Heart left ventricle (tissue), 16 donors: ENCODE results near the gene RNPEPL1. TPM values are rescaled to one million over a fixed set of nuclear protein-coding genes. Genes with fewer than 3 reads are reported as not detected.

Experiments used
- ATAC-seq, 4 donors: fragments of 200-7000 bp; cut with Tn5 transposase; one replicate each; pipeline ENCODE4 v1.9.1; 2020 to 2022; ENCODE audit warnings: moderate library complexity in 4 of 4, mild to moderate bottlenecking in 3 of 4, moderate number of reproducible peaks in 1 of 4
- DNase-seq, 5 donors: peaks; one replicate each; pipeline ENCODE4 v3.0.0-alpha.2; 2020
- H3K27ac ChIP-seq, 12 donors: fragments of 200-600 bp; sonication (generic) in 4 of 12; one replicate each; pipeline versions ENCODE4 v1.5.0 to v1.8.0; 2016 to 2022; ENCODE audit warnings: mild to moderate bottlenecking in 2 of 12
- H3K27me3 ChIP-seq, 9 donors: fragments of 200-600 bp; sonication (generic) in 2 of 9; one replicate each; pipeline versions ENCODE4 v1.5.1 to v1.8.0; 2016 to 2022; ENCODE audit warnings: mild to moderate bottlenecking in 3 of 9
- H3K36me3 ChIP-seq, 9 donors: fragments of 200-600 bp; sonication (generic) in 2 of 9; one replicate each; pipeline versions ENCODE4 v1.5.0 to v1.8.0; 2018 to 2022; ENCODE audit warnings: mild to moderate bottlenecking in 2 of 9
- H3K4me1 ChIP-seq, 12 donors: fragments of 200-600 bp; sonication (generic) in 4 of 12; one replicate each; pipeline versions ENCODE4 v1.5.0 to v1.8.0; 2016 to 2022; ENCODE audit warnings: mild to moderate bottlenecking in 3 of 12
- H3K4me3 ChIP-seq, 12 donors: fragments of 200-600 bp; sonication (generic) in 4 of 12; one replicate each; pipeline versions ENCODE4 v1.5.0 to v1.8.0; 2017 to 2022; ENCODE audit warnings: mild to moderate bottlenecking in 9 of 12, moderate library complexity in 4 of 12
- H3K9me3 ChIP-seq, 12 donors: fragments of 200-600 bp; sonication (generic) in 4 of 12; one replicate each; pipeline versions ENCODE4 v1.5.0 to v1.8.0; 2016 to 2022; ENCODE audit warnings: mild to moderate bottlenecking in 1 of 12
- CTCF ChIP-seq, 12 donors: fragments of 200-600 bp; sonication (generic) in 4 of 12; IDR thresholded peaks; one replicate each; pipeline versions ENCODE4 v1.5.0 to v1.8.0; 2018 to 2022; ENCODE audit warnings: antibody characterized with exemption in 12 of 12, mild to moderate bottlenecking in 5 of 12
- POLR2A ChIP-seq, 2 donors: fragments of 450-650 bp; IDR thresholded peaks; one replicate each; pipeline ENCODE4 v1.6.1; 2017; ENCODE audit warnings: antibody characterized with exemption in 2 of 2, mild to moderate bottlenecking in 2 of 2, moderate library complexity in 2 of 2
- WGBS, 4 donors: extraction: QIAGEN DNeasy Blood & Tissue Kit in 2 of 4; methylation state at CpG; one replicate each; pipeline versions ENCODE4 v1.1.5 to v1.1.7; 2013 to 2018; 5-methylcytosine and 5-hydroxymethylcytosine counted together
- intact Hi-C, 10 donors: fragments of 100-400 bp; cut with DNase I; formaldehyde crosslinking; loops; one replicate each; pipeline versions ENCODE4 v1.11.1 to v1.14.2; 2022
- polyA plus RNA-seq, 2 donors: library from polyadenylated mRNA; stranded (reverse); fragments of 200-250 nt; gene quantifications; one replicate each; pipeline ENCODE4 v1.2.3, GENCODE V29; 2013
- total RNA-seq, 9 donors: library from RNA; depleted of rRNA in 2 of 9; stranded (reverse); fragments of >200 nt in 2 of 9; fragmentation: NEBNext Ultra II Directional in 3 of 9; extraction: Animal tissue kit (Norgen Biotek cat#: 25700) in 3 of 9; gene quantifications; one replicate each; pipeline versions ENCODE4 v1.1.0 to v1.2.4, GENCODE V29; 2016 to 2023
- donor health status: ischemic (EF 13 %, LVEDD 7.1; RV severe dilation, severe dysfunction).
- donor health status: healthy with polysubstance abuse.
- donor health status: DM: no; HTN: yes; CAD: no.
- donor health status: DM: no; HTN: no; CAD: no.
- donor health status: ischemic (EF 25% LVEDD 6.9; RV normal size, moderate dysfunction).
- donor health status: ischemic (EF 25% LVEDD 5.7; RV mildly dilated, moderate dysfunction).
- donor health status: healthy.
- donor health status: DM: yes; HTN: yes; CAD: no.
- donor health status: ischemic (EF 35%, LVEDD 5.7; RV mildly dilated, moderate dysfunction).
- donor health status: nonischemic (EF 11% LVEDD 7.7; RV severe dilation, severe dysfunction).
- donor health status: DM: yes; HTN: yes; CAD: no.
- donor health status: PGD.
- donor health status: ischemic (EF 29% LVEDD 5.4; RV normal size, mild dysfunction).
- donor health status: nonischemic (EF 23%, LVEDD 6.1; RV moderate dilation, normal function).

The RNPEPL1 gene
- total and polyA plus RNA-seq, 11 donors = 67.5 to 206 (median 91.0) TPM

GRCh38 chr2:240611601-240612210, 43.4 kb downstream of the RNPEPL1 start:
- H3K27me3 ChIP-seq = no peaks in the 10 kb centered on the region
- H3K4me3 ChIP-seq = no peak overlapping the region
- no peaks in the 10 kb centered on the region for H3K36me3 ChIP-seq
- DNase-seq (peak in 3 of 5 donors; percentile 9 to 21 (median 20)), ATAC-seq (no peak)
- TF ChIP-seq CTCF (IDR thresholded peaks at IDR 0.05) (no peak), POLR2A (IDR thresholded peaks at IDR 0.05) (no peak)
- H3K4me1 ChIP-seq = peaks cover 0 to 22% (median 0%) of the 10 kb centered on the region in 12 donors
- H3K27ac ChIP-seq = peak overlapping the region in 1 of 12 donors; percentile 69
- WGBS, 4 donors = 90 to 97% (median 93%) methylated on average over 10 of the region's 10 CpGs
- H3K9me3 ChIP-seq = no peaks in the 10 kb centered on the region
- intact Hi-C loops = no loop called here

- H3K9me3 ChIP-seq = peaks cover 0 to 13% (median 0%) of the 10 kb centered on the region in 12 donors
- TF ChIP-seq CTCF (IDR thresholded peaks at IDR 0.05) = no peak
- no peak for TF ChIP-seq POLR2A (IDR thresholded peaks at IDR 0.05)
- H3K36me3 ChIP-seq = peaks cover 0 to 5% (median 0%) of the 10 kb centered on the region in 9 donors
- no peaks in the 10 kb centered on the region for H3K27me3 ChIP-seq
- DNase-seq (no peak), ATAC-seq (no peak)
- intact Hi-C loops = no loop called here
- H3K4me1 ChIP-seq = peaks cover 0 to 22% (median 0%) of the 10 kb centered on the region in 12 donors
- no peak overlapping the region for H3K27ac ChIP-seq
- no peak overlapping the region for H3K4me3 ChIP-seq
- WGBS, 4 donors = 94 to 97% (median 97%) methylated on average over 4 of the region's 4 CpGs
Observed at GRCh38 chr2:240613781-240614180, 45.5 kb downstream of the RNPEPL1 start.

GRCh38 chr2:240614391-240614790, 46.1 kb downstream of the RNPEPL1 start:
- TF ChIP-seq POLR2A (IDR thresholded peaks at IDR 0.05) (no peak), CTCF (IDR thresholded peaks at IDR 0.05) (no peak)
- Histone ChIP-seq H3K4me1 (peaks cover 0 to 24% (median 0%) of the 10 kb centered on the region in 12 donors), H3K4me3 (no peak overlapping the region), H3K27me3 (no peaks in the 10 kb centered on the region), H3K36me3 (peaks cover 0 to 8% (median 0%) of the 10 kb centered on the region in 9 donors), H3K9me3 (peaks cover 0 to 13% (median 0%) of the 10 kb centered on the region in 12 donors), H3K27ac (no peak overlapping the region)
- DNase-seq (peak in 2 of 5 donors; percentile 6 to 11), ATAC-seq (no peak)
- intact Hi-C loops = no loop called here
- WGBS, 4 donors = 93 to 99% (median 97%) methylated on average over 6 to 9 of the region's 9 CpGs

- WGBS, 4 donors = 79 to 93% (median 88%) methylated on average over 2 of the region's 2 CpGs
- Histone ChIP-seq H3K27ac (no peak overlapping the region), H3K4me3 (no peak overlapping the region), H3K27me3 (no peaks in the 10 kb centered on the region), H3K4me1 (peaks cover 0 to 34% (median 0%) of the 10 kb centered on the region in 12 donors), H3K36me3 (peaks cover 0 to 8% (median 0%) of the 10 kb centered on the region in 9 donors), H3K9me3 (peaks cover 0 to 13% (median 0%) of the 10 kb centered on the region in 12 donors)
- DNase-seq (no peak), ATAC-seq (no peak)
- intact Hi-C loops = no loop called here
- TF ChIP-seq POLR2A (IDR thresholded peaks at IDR 0.05) (no peak), CTCF (IDR thresholded peaks at IDR 0.05) (no peak)
Observed at GRCh38 chr2:240615396-240615795, 47.1 kb downstream of the RNPEPL1 start.
